BJ (cell line): ENCODE measurements around the gene P3R3URF. TPM values are rescaled to one million over a fixed set of nuclear protein-coding genes. Genes with fewer than 3 reads are reported as not detected.

Source experiments
- CTCF ChIA-PET: fragments of 350-600 bp; formaldehyde crosslinking; extraction: SDS; loops from one replicate; lab custom pipeline; 2021; ENCODE audit warnings: antibody characterized with exemption, inconsistent platforms; lab: Yijun Ruan, JAX
- POLR2A ChIA-PET: fragments of 300-600 bp; sonication (Branson Sonifier 250); formaldehyde crosslinking; extraction: SDS; loops from one replicate; lab custom pipeline; 2021; ENCODE audit warnings: antibody characterized with exemption; lab: Charles Lee
- DNase-seq: peaks from one replicate; pipeline ENCODE4 v3.0.0-alpha.2; 2011; ENCODE audit warnings: low read depth
- H3K27me3 ChIP-seq: 2 replicates; pipeline ENCODE4 v1.6.0; 2011; ENCODE audit warnings: low read length; ENCODE audit not compliant: control insufficient read depth, insufficient read depth
- H3K36me3 ChIP-seq: 2 replicates; pipeline ENCODE4 v1.5.1; 2011; ENCODE audit warnings: low read length; ENCODE audit not compliant: control insufficient read depth, insufficient read depth
- H3K4me3 ChIP-seq: 2 replicates; pipeline ENCODE4 v1.5.1; 2011; ENCODE audit warnings: low read depth, mild to moderate bottlenecking, control low read depth, low read length
- CTCF ChIP-seq: IDR thresholded peaks from 2 replicates; pipeline ENCODE4 v1.5.1; 2011; ENCODE audit warnings: low read depth, mild to moderate bottlenecking, control low read depth, inconsistent platforms, low read length, moderate library complexity; ENCODE audit not compliant: insufficient read depth
- polyA plus RNA-seq: library from polyadenylated mRNA; depleted of rRNA; stranded (reverse); fragments of >200 nt; gene quantifications from 2 replicates; pipeline ENCODE4 v1.2.3, GENCODE V29; 2011

Gene P3R3URF
- polyA plus RNA-seq, 1 experiment: not detected

- Histone ChIP-seq H3K27me3 (peaks cover 4% of the 10 kb centered on the region), H3K4me3 (no peak overlapping the region), H3K36me3 (no peaks in the 10 kb centered on the region)
- POLR2A ChIA-PET: no interaction called here
- no peak for DNase-seq
- CTCF ChIA-PET: interaction anchor here (1.5 to 2.1 kb wide), 2 partner anchors 134 to 138 kb away, joined by 3 to 5 read pairs; no protein-coding TSS in a partner anchor
- TF ChIP-seq CTCF: no peak
Measured at GRCh38 chr1:46172321-46172720, 4.0 kb downstream of the P3R3URF start.

- TF ChIP-seq CTCF: no peak
- no peaks in the 10 kb centered on the region for H3K36me3 ChIP-seq
- ChIA-PET CTCF (interaction anchor here (0.7 to 2.1 kb wide), 2 partner anchors 133 to 134 kb away, joined by 3 to 5 read pairs; no protein-coding TSS in a partner anchor), POLR2A (no interaction called here)
- H3K4me3 ChIP-seq: no peak overlapping the region
- no peak for DNase-seq
- peaks cover 4% of the 10 kb centered on the region for H3K27me3 ChIP-seq
Measured at GRCh38 chr1:46171871-46172270, 4.4 kb downstream of the P3R3URF start.

- POLR2A ChIA-PET: no interaction called here
- Histone ChIP-seq H3K27me3 (peaks cover 4% of the 10 kb centered on the region), H3K36me3 (no peaks in the 10 kb centered on the region), H3K4me3 (no peak overlapping the region)
- CTCF ChIA-PET: interaction anchor here (0.7 to 2.1 kb wide), 2 partner anchors 132 to 134 kb away, joined by 3 to 5 read pairs; no protein-coding TSS in a partner anchor
- no peak for DNase-seq
- TF ChIP-seq CTCF: no peak
Measured at GRCh38 chr1:46171351-46171750, 4.9 kb downstream of the P3R3URF start.

GRCh38 chr1:46169811-46170454 lies 6.4 kb downstream of the P3R3URF start:
- H3K36me3 ChIP-seq: no peaks in the 10 kb centered on the region
- H3K4me3 ChIP-seq: no peak overlapping the region
- H3K27me3 ChIP-seq: peaks cover 4% of the 10 kb centered on the region
- ChIA-PET POLR2A (no interaction called here), CTCF (interaction anchor here (1.0 to 2.1 kb wide), 2 partner anchors 9 to 11 kb away, joined by 3 to 9 read pairs; no protein-coding TSS in a partner anchor)
- TF ChIP-seq CTCF: no peak
- DNase-seq: no peak

GRCh38 chr1:46168477-46168876 lies 7.8 kb downstream of the P3R3URF start:
- ChIA-PET POLR2A (no interaction called here), CTCF (interaction anchor here (0.7 to 2.1 kb wide), 5 partner anchors 13 to 1455 kb away, joined by 3 to 9 read pairs (median 6); no protein-coding TSS in a partner anchor)
- TF ChIP-seq CTCF: no peak
- H3K36me3 ChIP-seq: no peaks in the 10 kb centered on the region
- H3K27me3 ChIP-seq: peaks cover 4% of the 10 kb centered on the region
- no peak for DNase-seq
- no peak overlapping the region for H3K4me3 ChIP-seq
